ENCODE data around the gene TRIM28.

Gene TRIM28

DNA sequence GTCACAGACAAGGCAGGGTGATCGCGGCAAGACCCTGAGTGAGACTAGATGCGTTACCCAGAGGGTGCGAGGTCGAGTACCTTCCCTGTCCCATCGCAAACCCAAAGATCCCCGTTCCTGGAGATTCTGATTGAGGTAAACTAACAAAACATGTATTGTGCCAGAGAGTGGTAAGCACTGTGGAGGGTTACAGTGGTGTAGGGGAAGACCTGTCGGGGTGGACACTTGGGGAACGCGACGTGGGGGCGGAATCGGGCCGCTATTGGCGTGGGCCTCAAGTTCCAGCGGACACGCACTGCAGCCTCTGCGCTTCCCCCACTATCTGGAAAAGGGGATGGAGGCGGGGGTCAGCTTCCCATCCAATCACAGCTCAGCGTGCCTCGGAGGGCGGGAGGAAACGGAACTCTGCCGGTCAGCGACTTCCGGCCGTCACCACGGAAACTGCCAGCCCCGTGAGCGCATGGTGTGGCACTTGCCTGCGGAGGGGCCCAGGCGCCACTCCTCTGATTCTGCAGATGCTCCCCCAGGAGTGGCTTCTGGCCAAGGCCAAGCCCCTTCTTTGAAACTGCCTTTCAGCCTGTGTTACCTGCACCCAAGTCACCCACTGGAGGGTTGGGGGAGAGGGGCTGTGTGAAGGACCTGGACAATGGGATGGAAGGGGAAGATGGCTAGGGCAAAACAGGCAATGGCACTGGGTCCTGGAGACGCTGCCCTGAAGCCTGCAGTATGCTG, 15.6 kb downstream of the TRIM28 start:
- DNase-seq: no peak

DNA sequence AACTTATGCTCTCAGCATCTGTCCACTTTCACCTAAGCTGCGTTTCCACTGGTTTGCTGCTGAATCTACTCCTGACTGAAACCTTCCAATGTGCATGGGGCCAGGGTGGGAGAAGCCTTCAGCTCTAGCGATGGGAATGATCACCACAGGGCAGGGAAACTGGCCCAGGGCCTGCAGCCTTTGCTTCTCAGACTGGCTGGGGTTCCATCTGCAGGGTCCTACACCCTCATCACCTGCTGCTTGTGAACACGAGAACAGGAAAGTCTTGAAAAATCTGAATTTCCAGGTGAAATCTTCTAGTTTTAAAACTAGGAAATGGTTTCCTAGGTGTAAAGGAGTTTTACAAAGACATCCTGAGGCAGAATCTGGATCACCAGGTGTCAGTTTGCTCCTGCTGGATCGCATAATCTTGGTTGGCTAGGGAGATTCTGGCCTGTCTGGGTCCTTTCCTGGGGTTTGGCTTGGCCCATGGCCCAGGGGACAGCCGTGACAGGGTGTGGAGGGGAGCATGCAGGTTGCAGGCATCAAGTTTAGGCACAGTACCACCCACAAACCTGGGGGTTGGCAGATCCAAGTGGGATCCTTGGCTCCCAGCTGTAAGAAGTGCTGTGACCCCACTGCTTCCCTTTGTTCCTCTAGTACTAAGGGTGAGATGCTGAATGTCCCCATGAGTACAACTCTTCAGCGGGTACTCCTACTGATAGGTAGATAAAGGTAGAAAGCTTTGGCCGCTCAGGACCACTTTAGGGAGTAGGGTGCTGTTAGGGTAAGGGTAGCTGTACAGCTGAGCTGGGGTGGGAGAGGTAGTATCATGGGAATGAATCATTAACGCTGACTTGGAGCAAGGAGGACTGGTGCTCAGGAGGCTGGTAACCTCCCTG, 16.4 kb downstream of the TRIM28 start:
- no peak for DNase-seq

DNA sequence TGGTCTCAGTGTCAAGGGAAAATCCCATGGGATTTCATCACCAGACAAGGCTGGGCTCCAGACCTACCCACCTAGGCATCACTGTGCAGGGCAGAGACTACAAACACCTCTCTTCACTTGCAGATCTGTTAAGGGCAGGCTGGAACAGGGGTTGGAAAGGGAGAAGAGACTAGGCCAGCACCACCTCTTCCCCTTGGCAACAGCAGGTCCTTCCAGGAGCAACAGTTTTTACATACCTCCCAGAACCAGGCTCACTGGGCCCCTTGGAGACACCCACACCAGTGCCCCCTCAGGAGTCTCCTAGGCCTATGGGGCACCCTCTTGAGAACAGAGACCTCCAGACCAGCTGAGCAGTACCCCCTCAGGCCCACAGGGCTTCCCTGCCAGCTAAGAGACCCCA, 17.1 kb downstream of the TRIM28 start:
- DNase-seq: no peak

DNA sequence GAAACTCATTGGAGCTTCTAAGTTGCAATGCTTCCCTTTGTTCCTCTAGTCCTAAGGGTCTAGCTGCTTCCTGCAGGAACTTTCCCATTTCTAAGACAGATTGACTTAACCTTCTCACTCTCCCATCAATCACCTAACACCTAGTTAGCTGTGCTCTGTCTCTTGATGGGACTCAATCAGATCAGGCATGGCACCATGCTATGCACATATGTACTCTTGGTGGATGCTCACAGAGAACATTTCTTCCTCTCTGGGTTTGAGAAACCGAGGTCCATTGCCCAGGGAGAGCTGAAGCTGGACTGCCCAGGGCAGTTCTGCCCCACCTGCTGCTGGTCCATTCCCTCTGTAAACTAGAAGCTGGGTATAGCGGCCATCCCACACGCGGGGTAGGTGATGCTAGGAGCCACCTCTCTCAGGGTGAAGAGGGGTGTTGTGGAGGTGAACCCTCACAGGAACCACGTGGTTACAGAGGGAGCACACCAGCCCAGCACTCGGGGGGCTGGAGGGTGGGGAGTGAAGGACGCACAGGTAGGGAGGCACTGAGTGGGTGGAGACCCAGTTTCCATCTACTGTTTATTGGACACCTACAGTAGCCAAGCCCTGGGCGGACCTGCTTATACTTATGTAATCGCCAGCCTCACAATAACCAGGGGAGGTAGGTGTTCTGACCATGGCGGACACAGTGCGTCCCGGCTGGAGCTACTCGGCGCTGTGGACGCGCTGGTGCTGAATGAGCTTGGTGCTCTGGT, 17.7 kb downstream of the TRIM28 start:
- DNase-seq: no peak

DNA sequence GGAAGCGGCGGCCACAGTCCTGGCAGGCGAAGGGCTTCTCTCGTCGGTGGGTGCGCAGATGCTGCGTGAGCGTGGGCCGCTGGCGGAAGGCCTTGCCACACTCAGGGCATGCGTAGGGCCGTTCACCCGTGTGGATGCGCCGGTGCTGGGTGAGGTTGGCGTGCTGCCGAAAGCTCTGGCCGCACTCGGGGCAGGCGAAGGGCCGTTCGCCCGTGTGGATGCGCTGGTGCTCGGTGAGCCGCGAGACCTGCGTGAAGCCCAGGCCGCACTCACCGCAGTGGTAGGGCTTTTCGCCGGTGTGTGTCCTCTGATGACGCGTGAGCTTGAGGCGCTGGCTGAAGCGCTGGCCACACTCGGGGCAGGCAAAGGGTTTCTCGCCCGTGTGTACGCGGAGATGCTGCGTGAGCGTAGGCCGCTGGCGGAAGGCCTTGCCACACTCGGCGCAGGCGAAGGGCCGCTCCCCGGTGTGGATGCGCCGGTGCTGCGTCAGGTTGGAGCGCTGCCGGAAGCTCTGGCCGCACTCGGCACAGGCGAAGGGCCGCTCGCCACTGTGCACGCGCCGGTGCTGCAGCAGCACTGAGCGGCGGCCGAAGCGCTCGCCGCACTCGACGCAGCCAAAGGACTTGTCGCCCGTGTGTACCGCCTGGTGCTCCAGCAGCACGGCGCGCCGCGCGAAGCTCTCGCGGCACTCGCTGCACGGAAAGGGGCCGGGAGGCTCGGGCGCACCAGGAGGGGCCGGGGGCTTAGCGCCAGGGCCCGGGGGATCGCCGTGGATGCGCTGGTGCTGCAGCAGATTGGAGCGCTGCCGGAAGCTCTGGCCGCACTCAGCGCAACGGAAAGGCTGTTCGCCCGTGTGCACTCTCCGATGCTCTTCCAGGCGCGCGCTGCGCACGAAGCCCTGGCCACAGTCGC, 18.5 kb downstream of the TRIM28 start:
- no peak for DNase-seq

DNA sequence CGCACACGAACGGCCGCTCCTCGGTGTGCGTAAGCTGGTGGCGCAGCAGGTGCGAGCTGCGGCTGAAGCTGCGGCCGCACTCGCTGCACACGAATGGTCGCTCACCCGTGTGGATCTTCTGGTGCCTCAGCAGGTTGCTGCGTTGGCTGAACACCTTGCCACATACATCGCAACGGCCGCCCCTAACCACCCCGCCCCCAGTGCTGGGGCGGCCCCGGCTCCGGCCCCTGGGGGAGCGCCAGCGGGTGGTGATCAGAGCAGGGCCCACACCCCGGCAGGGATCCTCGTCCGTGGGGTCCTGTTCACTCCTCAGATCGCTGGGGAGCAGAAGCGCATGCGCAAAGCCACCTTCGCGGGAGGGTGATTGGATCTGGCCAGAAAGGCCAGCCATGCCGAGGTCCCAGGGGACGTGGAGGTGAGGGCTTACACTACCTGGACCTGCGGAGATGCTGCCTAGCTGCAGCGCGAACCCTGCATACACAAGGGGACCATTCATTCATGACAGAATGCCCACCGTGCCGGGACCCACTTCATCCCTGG, 19.2 kb downstream of the TRIM28 start:
- no peak for DNase-seq

DNA sequence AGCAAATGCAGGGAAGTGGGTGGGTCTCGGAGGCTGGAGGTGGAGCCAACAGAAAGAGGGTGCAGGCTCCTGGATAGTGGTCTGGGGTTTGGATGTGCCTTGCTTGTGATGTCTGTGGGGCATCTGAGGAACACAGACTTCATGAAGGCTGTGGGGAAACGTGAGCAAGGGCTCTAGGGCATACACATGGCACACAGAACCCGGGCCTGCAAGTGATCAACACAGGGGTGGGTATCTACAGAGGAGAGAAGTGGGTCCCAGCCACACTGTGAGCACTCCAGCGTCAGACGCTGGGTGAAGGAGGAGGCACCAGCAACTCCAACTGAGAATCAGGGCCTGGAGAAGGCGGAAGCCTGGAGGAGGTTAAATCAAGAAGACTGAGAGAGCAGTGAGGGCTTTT, 20.0 kb downstream of the TRIM28 start:
- no peak for DNase-seq

DNA sequence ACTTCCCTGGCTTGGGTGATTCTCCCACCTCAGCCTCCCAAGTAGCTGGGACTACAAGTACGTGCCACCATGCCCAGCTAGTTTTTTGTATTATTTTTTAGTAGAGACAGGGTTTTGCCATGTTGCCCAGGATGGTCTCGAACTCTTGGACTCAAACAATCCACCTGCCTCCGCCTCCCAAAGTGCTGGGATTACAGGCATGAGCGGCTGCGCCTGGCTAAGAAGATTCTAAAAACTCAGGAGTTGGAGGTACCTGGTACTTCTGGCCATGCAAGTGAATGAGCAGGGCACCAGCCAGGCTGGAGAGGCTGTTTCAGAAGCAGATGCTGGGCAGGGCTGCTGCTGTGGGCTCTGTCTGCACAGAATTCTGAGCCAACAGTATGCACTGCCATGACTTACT, 23.1 kb downstream of the TRIM28 start:
- DNase-seq: no peak

DNA sequence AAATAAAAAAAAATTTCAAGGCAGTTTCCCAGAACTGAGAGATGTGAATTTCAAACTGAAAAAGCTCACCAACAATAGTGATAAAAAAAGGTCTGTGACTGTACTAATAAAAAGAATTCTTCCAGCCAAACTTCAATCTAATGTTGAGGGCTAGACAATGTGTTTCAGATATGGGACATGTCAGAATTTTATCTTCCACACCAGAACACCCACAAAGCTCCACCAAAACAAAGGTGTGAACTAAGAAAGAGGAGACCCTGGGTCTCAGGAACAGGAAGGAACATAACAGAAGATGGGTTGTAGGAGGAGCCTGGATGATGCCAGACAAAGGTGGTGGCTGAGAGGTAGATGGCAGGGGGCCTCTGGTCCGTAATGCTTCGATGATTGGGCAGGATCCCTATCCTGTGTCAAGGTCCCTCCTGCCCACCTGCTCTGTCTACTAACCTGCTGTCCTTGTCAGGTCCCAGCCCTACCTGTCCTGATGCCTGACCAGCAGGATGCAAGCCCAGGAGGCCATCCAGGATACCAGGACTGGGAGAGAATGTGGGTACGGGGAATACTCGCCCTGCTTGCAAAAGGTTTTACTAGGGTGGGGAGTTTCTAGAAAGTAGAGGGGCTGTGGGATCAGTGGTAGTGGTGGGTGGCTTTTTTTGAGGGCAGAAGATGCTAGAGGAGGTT, 24.7 kb downstream of the TRIM28 start:
- no peak for DNase-seq

DNA sequence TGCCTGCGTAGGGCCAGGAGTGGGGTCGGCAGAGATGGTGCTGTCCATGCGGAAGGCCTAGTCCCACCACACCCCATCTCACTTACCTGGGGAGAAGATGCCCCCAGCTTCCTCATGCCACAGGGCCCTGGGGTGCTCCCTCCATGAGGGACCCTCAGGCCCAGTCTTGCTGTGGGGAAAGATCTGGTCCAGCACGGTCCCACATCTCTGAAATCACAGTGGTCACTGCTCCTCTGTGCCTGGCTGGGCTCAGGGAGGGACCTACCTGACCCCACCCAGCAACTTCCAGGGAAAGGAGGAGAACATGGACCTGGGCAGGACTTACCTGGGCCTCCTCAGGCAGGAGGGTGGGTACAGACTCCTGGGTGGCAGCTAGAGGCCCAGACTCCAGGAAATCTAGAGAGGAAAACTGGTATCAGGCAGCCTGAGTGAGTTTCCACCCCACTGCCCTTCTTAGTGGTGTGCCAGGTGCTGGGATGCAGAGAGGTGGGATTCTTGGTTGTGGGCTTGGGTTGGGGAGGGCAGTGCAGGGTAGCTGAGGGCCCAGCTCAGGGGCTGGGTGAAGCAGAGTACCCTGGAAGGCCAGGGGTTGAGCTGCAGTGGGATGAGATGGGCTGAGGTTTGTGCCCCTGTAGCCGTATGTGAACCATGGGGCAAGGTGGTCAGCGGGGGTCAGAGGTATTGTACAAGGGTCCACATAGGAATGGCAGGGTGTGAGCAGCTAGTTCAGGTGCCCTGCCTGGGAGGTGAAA, 25.5 kb downstream of the TRIM28 start:
- no peak for DNase-seq

DNA sequence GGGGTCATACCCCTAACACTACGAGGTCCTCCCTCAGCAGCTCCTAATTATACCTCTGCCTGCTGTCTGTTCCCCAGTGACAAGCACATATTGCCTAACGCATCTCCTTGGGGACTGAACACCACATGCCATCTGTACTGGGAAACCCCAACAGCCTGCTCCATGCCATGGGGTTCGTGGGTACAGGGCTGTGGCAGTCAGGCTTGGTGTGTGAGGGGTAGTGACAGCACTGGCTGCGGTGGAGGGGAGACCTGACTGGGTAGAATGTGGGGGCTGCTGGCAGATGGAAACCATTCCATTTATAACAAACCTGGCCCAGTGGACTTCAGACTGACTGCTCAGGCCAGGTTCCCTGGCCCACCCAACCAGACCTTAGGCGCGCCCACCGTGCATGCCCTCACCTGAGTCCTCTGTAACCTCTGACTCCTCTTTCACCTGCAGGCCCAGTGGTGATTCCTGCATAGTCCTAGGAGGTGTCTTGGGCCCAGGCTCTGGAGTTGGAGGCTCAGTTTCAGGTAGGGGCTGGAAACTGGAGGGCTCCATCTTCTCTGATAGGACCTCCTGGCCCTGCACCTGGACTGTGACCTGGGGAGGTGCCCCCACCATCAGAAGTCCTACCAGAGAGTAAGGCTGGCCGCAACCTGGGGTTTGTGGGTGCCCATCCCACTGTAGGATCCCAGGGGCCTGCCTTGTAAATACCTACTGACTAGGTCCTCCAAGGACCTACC, 26.2 kb downstream of the TRIM28 start:
- no peak for DNase-seq

DNA sequence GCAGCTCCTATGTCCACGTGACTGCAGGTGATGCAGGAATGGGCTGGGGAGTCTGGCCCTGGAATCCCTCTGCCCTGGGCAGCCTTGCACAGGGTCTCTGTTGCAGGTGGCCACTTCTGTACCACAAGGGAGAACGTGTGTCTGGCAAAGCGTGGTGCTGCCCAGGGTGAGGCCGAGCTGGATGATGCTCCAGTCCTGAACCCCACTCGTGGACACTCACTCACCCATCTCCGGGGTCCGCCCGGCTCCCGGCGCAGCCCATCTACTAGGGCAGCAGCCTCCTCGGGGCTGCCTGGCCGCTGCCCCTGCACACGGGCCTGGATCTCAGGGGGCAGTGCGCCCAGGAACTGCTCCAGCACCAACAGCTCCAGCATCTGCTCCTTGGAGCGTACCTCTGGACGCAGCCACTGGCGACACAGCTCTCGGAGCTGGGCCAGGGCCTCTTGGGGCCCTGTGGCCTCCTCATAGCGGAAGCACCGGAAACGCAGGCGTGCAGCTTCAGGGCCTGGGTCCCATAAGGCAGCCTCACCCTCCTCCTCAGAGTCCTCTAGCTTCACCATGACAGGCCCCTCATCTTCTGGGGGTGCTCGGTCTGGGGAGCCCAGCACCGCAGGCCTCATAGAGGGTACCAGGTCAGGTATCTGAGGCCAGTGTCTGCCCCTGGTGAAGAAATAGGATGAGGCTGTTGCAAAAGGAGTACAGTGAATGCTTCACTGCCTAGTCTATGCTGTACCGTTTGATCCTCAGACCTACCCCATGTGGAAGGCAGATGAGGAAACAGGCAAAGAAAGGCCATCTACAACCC, 27.1 kb downstream of the TRIM28 start:
- DNase-seq: no peak

DNA sequence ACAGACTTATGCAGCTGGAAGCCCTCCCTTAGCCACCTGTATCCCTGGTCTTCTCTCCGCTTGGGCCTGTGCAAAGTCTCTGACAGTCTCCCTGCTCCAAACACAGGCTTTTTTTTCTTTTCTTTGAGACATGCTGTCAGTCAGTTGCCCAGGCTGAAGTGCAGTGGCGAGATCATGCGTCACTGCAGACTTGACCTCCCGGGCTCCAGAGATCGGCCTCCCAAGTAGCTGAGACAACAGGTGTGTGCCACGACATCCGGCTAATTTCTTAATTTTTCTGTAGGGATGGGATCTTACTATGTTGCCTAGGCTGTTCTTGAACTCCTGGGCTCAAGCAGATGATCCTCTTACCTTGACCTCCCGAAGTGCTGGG, 27.7 kb downstream of the TRIM28 start:
- DNase-seq: no peak

DNA sequence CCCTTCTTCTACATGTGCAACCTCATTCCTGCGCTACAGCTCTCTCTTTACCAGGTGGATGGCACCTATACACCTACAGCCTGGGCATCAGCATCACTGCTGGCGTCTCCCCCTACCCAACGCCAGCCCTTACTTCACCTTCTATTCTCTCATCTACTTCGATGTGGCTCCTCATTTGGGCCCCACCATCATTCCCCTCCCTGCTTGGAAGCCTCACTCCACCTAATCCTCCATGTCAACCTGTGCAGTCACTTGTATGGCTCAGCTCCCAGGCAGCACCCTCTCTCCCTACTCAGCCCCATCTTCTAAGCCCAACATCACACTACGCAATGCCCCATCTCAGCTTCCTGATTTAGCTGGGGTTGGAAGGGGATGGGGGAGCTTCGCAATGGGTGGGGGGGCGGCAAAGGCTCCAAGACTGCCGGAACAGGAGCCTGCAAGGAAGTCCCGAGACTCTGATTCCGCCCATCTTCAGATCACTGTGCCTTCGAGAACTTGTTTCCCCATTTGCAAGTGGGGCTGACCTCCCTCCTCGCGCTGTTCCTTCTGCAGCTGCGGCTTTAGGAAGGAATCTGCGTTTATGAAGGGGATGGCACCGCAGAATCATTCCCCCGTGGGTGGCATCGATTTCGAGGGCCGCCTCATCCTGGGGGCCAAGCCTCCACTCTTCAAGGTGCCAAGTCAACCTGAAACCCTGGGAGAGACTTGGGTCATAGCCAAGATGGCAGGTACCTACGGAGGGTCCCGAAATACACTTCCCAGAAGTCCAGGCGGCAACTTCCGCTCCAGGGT, 28.4 kb downstream of the TRIM28 start:
- no peak for DNase-seq

DNA sequence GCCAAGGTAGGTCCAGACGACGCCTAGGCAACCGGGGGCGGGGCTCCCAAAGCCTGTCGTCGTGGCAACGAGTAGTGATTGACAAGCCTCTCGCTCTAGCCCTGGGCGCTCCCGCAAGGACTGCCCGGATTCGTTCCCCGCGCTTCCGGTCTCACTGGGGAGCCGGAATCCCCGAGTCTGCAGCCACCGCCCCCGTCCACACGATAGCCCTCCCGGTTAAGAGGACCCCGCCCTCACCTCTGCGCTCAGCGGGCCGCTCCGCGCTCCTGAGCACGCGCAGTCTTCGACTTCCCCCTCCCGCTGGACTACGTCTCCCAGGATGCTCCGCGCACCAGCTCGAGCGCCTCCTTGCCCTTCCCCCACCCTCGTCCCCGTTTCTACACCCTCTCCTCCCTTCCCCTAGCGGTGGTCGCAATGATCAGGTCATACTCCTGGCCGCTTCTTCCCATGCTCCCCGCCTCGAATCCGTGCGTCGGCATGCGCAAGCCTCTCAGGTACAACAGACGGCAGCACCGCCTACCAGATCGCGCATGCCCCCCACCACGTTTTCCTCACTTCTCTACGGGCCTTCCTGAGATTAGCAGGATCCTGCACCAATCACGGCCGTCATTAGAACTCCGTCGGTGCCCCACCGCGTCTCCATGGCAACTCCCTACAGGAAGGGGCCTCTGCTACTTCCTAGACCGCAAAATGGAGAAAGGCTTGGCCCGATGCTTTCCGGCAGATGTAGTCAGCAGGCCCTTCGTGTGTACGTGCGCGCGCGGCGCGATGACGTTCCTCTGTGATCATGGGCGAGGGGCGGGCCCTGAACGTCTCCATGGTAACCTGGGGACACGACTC, 29.2 kb downstream of the TRIM28 start, which contains the start of gene MZF1:
TSS of gene MZF1 (minus strand) at position 518 of the 840 bp plus-strand sequence. CDS start 1,946 bp downstream, outside the sequence.
- no peak for DNase-seq

DNA sequence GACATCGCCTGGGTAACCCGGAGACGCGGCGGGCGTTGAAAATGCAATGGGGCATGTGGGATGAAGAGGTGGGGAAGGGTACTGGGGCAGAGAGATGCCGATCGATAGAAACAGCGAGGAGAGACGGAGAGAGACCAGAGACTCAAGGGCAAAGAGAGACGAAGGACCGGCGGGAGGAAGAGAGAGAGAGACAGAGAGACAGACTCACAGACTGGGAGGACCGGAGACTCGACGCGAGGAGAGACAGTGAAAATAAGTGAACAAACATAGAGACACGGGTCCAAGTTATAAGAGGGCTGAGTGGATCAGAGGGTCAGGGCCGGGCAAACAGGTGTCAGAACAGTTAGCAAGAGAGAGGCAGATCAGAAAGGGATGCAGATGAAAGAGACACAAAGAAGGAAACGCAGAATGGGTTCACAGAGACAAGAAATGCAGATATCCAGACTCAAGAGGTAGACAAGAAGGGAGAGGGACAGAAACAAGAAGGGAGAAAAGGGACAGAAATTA, 29.8 kb downstream of the TRIM28 start:
- DNase-seq: no peak
